GM19463 (cell line): ENCODE data around the gene FDXR.

Source experiments
- ATAC-seq: cut with Tn5 transposase; IDR thresholded peaks from one replicate; pipeline ENCODE4 v1.9.1; 2021; ENCODE audit warnings: mild to moderate bottlenecking, moderate library complexity; ENCODE audit not compliant: unreplicated experiment

The FDXR gene

GRCh38 chr17:74900208-74900607 lies 27.4 kb upstream of the FDXR start:
- no peak for ATAC-seq

- ATAC-seq: no peak
Observed at GRCh38 chr17:74898376-74898946, 25.7 kb upstream of the FDXR start.

GRCh38 chr17:74893936-74894671 lies 21.3 kb upstream of the FDXR start:
- ATAC-seq: no peak

GRCh38 chr17:74892974-74893911 lies 20.4 kb upstream of the FDXR start, which contains the start of gene FADS6:
TSS of gene FADS6 (minus strand) at chr17:74893633. CDS start at chr17:74893595, 38 bp downstream.
- no peak for ATAC-seq

- ATAC-seq: no peak
Observed at GRCh38 chr17:74892013-74892841, 19.4 kb upstream of the FDXR start.

- ATAC-seq: no peak
Observed at GRCh38 chr17:74890554-74890953, 17.8 kb upstream of the FDXR start.

- ATAC-seq: no peak
Observed at GRCh38 chr17:74888469-74888868, 15.7 kb upstream of the FDXR start.

- ATAC-seq: no peak
Observed at GRCh38 chr17:74883241-74883745, 10.5 kb upstream of the FDXR start.

GRCh38 chr17:74882517-74883240 lies 9.9 kb upstream of the FDXR start:
- no peak for ATAC-seq

GRCh38 chr17:74881073-74881472 lies 8.3 kb upstream of the FDXR start:
- ATAC-seq: no peak

GRCh38 chr17:74879308-74879707 lies 6.5 kb upstream of the FDXR start:
- ATAC-seq: no peak

- ATAC-seq: no peak
Observed at GRCh38 chr17:74878658-74879057, 5.9 kb upstream of the FDXR start.

GRCh38 chr17:74877592-74878548 lies 5.1 kb upstream of the FDXR start:
- no peak for ATAC-seq

- no peak for ATAC-seq
Observed at GRCh38 chr17:74875977-74876593, 3.3 kb upstream of the FDXR start.

GRCh38 chr17:74875155-74875976 lies 2.6 kb upstream of the FDXR start:
- no peak for ATAC-seq

- no peak for ATAC-seq
Observed at GRCh38 chr17:74874615-74875037, 1.8 kb upstream of the FDXR start.

GRCh38 chr17:74873874-74874614 lies 1.2 kb upstream of the FDXR start:
- no peak for ATAC-seq
